Measurements from ENCODE around the gene CHCHD6.

The CHCHD6 gene

GRCh38 chr3:126714276-126714900, 10.3 kb downstream of the CHCHD6 start:
- H3K36me3 Mint-ChIP-seq (ENCODE audit: low read depth) = no peaks in the 10 kb centered on the region

GRCh38 chr3:126714921-126715320, 10.9 kb downstream of the CHCHD6 start:
- no peak overlapping the region for H3K27ac Mint-ChIP-seq
- no peak for DNase-seq
- no peaks in the 10 kb centered on the region for H3K36me3 Mint-ChIP-seq (ENCODE audit: low read depth)
- ATAC-seq = no peak
- no peaks in the 10 kb centered on the region for H3K9me3 Mint-ChIP-seq
- no peak overlapping the region for H3K4me3 Mint-ChIP-seq
- no peaks in the 10 kb centered on the region for H3K4me1 Mint-ChIP-seq
- no peaks in the 10 kb centered on the region for H3K27me3 Mint-ChIP-seq

More at GRCh38 chr3:126714276-126714900, 10.3 kb downstream of the CHCHD6 start:
- Mint-ChIP-seq H3K4me3 (no peak overlapping the region), H3K27ac (no peak overlapping the region), H3K9me3 (no peaks in the 10 kb centered on the region), H3K27me3 (no peaks in the 10 kb centered on the region), H3K4me1 (no peaks in the 10 kb centered on the region)
- no peak for DNase-seq
- no peak for ATAC-seq

DNA sequence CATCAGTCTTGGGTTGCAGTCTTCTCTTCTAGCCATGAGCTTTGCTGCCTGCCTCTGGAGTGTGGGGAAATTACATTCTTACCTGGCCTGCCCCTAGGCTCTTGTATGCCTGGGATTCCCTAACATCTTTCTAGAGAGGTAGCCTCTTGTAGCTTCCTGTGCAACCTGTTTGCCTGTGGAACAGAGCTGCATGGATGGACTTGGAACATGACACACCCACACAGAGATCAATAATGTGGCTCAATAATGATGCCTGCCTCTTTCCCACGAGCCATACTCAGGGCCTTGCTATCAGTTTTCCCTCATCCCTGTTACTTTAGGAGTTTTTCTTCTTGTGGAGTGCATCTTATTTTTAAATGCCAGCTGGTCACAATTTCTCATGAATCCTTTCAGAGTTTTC, 11.4 kb downstream of the CHCHD6 start:
- Mint-ChIP-seq H3K36me3 (ENCODE audit: low read depth) (no peaks in the 10 kb centered on the region), H3K27ac (no peak overlapping the region), H3K4me3 (no peak overlapping the region), H3K4me1 (no peaks in the 10 kb centered on the region), H3K9me3 (no peaks in the 10 kb centered on the region), H3K27me3 (no peaks in the 10 kb centered on the region)
- ATAC-seq (no peak), DNase-seq (no peak)

DNA sequence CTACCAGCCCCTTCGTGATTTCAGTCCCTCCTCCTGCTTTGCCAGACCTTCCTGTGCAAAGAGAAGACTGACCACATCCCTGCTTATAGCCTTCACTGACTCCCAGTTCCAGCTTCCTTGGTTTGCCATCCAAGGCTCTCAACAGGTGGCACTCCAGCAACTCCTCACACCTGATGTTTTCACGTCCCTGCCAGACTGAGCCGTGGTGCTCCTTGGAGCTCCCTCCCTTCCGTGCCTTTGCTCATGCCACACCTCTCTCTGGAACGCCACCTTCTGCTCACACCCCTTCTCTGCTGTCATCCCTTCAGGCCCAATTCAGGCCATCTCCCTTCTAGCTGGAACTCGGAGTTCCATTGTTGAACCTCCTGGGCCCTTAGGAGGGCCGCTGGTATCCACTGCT, 12.0 kb downstream of the CHCHD6 start:
- no peak overlapping the region for H3K4me3 Mint-ChIP-seq
- no peak overlapping the region for H3K27ac Mint-ChIP-seq
- H3K27me3 Mint-ChIP-seq = no peaks in the 10 kb centered on the region
- H3K9me3 Mint-ChIP-seq = no peaks in the 10 kb centered on the region
- ATAC-seq (no peak), DNase-seq (no peak)
- no peaks in the 10 kb centered on the region for H3K4me1 Mint-ChIP-seq
- no peaks in the 10 kb centered on the region for H3K36me3 Mint-ChIP-seq (ENCODE audit: low read depth)

DNA sequence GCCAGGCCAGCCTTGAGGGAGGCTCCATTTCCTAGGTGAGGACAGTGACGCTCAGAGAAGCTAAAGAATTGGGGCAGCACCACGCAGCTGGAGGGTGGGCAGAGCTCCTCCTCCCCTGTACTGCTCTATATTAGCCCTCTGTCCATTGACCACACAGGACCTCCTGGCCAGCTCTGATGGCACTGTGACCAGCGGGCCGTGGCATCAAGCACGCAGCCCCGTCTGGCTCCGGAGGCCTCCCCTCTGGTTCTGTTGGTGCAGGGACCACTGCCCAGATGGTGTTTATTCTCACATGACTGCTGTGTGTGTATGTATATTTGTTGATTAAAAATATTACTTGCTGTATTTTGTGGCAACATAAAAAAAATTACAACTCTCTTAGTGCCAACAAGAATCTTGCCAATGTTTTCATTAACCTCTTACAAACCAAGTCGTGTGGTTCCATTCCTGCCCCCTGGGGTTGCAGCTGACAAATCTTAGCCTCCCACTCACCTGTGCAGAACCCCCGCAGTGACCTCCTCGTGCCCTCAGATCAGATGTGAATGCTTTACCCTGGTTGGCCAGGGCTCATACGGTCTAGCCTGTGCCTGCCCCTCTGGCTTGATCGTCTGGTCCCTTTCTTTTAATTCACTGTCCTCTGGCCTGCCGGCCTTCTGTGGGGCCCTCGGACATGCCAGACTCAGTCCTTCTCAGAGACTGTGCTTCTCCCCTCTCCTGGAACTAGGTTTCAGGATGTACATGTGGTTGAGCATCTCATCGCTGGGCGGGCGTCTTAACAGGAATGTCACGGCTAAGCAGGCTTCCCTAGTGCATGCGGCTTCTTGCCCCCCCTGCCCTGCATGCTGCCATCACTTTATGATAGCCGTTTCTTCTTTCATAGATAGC, 14.8 kb downstream of the CHCHD6 start:
- Mint-ChIP-seq H3K4me3 (no peak overlapping the region), H3K27ac (no peak overlapping the region), H3K4me1 (peaks cover 1% of the 10 kb centered on the region), H3K36me3 (ENCODE audit: low read depth) (peaks cover 4% of the 10 kb centered on the region), H3K27me3 (no peaks in the 10 kb centered on the region), H3K9me3 (no peaks in the 10 kb centered on the region)
- ATAC-seq = no peak
- no peak for DNase-seq

- Mint-ChIP-seq H3K27me3 (no peaks in the 10 kb centered on the region), H3K4me3 (no peak overlapping the region), H3K36me3 (ENCODE audit: low read depth) (peaks cover 16% of the 10 kb centered on the region), H3K27ac (no peak overlapping the region), H3K4me1 (peaks cover 1% of the 10 kb centered on the region), H3K9me3 (peaks cover 4% of the 10 kb centered on the region)
- ATAC-seq (no peak), DNase-seq (no peak)
Observed at GRCh38 chr3:126720596-126720995, 16.6 kb downstream of the CHCHD6 start.

- DNase-seq (no peak), ATAC-seq (no peak)
- Mint-ChIP-seq H3K27me3 (no peaks in the 10 kb centered on the region), H3K36me3 (ENCODE audit: low read depth) (peaks cover 20% of the 10 kb centered on the region), H3K27ac (no peak overlapping the region), H3K9me3 (peaks cover 4% of the 10 kb centered on the region), H3K4me1 (peaks cover 1% of the 10 kb centered on the region), H3K4me3 (no peak overlapping the region)
Observed at GRCh38 chr3:126721246-126721645, 17.2 kb downstream of the CHCHD6 start.

DNA sequence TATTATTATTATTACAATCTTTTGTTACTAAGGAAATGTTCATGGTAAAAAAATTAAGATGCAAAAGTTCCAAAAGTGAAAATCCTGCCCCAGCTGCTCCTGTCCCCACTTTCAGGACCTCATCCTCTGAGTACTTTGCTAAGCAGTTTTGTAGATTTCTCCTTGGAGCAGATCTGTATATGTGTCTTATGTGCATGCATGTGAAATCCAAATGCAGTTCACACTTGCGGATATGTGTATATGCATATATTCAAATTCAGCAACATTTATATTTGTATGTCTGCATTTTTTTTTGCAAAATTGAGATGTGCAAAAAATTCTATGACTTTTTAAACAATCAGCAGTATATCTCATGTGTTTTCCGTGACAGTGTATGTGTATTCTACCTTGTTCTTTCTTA, 19.2 kb downstream of the CHCHD6 start:
- H3K9me3 Mint-ChIP-seq = peaks cover 4% of the 10 kb centered on the region
- peaks cover 1% of the 10 kb centered on the region for H3K4me1 Mint-ChIP-seq
- DNase-seq (no peak), ATAC-seq (no peak)
- H3K27ac Mint-ChIP-seq = no peak overlapping the region
- H3K4me3 Mint-ChIP-seq = no peak overlapping the region
- no peaks in the 10 kb centered on the region for H3K27me3 Mint-ChIP-seq
- peaks cover 35% of the 10 kb centered on the region for H3K36me3 Mint-ChIP-seq (ENCODE audit: low read depth)

DNA sequence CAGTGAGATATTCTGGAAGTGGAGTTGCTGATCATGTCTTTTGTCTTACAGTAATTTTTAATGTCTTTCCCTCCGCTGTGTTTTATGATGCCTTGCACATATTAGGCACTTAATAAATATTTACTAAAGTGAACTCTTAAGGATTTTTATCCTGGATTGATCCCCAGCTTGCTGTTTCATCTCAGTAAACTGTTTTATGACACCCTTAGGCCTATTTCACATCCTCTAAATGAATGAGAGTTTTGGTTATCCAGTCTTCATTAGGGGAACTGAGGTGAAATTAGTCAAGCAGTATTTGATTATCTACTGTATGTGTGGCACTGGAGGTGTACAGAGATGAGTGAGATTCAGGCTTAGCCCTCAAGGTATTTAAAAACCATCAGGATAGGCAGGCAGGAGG, 19.8 kb downstream of the CHCHD6 start:
- no peak for ATAC-seq
- Mint-ChIP-seq H3K9me3 (peaks cover 4% of the 10 kb centered on the region), H3K27ac (no peak overlapping the region), H3K4me3 (no peak overlapping the region), H3K4me1 (peaks cover 1% of the 10 kb centered on the region), H3K27me3 (no peaks in the 10 kb centered on the region), H3K36me3 (ENCODE audit: low read depth) (peaks cover 35% of the 10 kb centered on the region)
- no peak for DNase-seq

- peaks cover 4% of the 10 kb centered on the region for H3K4me1 Mint-ChIP-seq
- ATAC-seq (no peak), DNase-seq (no peak)
- peaks cover 46% of the 10 kb centered on the region for H3K36me3 Mint-ChIP-seq (ENCODE audit: low read depth)
- H3K27me3 Mint-ChIP-seq = no peaks in the 10 kb centered on the region
- H3K27ac Mint-ChIP-seq = no peak overlapping the region
- peaks cover 4% of the 10 kb centered on the region for H3K9me3 Mint-ChIP-seq
- H3K4me3 Mint-ChIP-seq = no peak overlapping the region
Observed at GRCh38 chr3:126728680-126729079, 24.6 kb downstream of the CHCHD6 start.

DNA sequence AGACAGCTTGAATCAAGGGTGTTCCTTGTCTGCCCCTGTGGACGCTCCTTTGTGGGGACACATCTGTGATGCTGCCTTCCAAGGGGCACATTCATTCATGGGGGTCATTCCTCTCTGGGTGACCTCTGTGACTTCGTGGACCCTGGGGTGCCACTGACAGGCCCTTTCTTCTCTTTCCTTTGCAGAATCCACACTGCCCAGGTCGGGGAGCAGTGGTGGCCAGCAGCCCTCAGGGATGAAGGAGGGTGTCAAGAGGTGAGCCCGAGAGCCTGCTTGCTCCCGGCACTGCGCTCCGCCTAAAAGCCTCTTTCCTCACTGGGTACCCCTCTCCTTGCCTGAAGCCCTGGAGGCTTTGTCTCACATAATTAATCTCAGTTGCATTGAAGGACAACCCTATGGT, 26.3 kb downstream of the CHCHD6 start:
- Mint-ChIP-seq H3K4me3 (no peak overlapping the region), H3K27me3 (no peaks in the 10 kb centered on the region), H3K27ac (no peak overlapping the region), H3K4me1 (peaks cover 4% of the 10 kb centered on the region), H3K9me3 (no peaks in the 10 kb centered on the region), H3K36me3 (ENCODE audit: low read depth) (peaks cover 45% of the 10 kb centered on the region)
- ATAC-seq = no peak
- DNase-seq = no peak

DNA sequence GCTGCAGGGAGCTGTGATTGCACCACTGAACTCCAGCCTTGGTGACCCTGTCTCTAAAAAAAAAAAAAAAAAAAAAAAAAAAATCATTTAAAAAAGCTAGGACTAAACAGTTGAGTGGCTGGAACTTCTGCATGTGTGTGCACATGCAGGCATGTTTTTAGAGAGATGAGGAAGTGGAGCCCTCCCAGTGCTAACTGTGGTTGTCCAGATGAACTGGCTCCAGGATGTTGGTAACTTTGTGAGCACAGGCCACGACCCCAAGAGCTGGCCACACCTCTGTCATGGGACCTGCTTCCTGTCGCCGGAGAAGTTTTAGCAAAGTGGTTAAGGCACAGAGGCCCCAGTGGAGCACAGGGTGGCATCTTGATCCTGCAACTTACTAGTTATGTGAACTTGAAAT, 27.0 kb downstream of the CHCHD6 start:
- no peaks in the 10 kb centered on the region for H3K27me3 Mint-ChIP-seq
- peaks cover 49% of the 10 kb centered on the region for H3K36me3 Mint-ChIP-seq (ENCODE audit: low read depth)
- H3K4me3 Mint-ChIP-seq = no peak overlapping the region
- no peak overlapping the region for H3K27ac Mint-ChIP-seq
- no peaks in the 10 kb centered on the region for H3K9me3 Mint-ChIP-seq
- ATAC-seq = no peak
- H3K4me1 Mint-ChIP-seq = peaks cover 4% of the 10 kb centered on the region
- no peak for DNase-seq

GRCh38 chr3:126732281-126733060, 28.4 kb downstream of the CHCHD6 start:
- Mint-ChIP-seq H3K36me3 (ENCODE audit: low read depth) (peaks cover 44% of the 10 kb centered on the region), H3K4me3 (no peak overlapping the region), H3K27me3 (no peaks in the 10 kb centered on the region), H3K27ac (no peak overlapping the region), H3K4me1 (peaks cover 4% of the 10 kb centered on the region), H3K9me3 (peaks cover 2% of the 10 kb centered on the region)
- DNase-seq = no peak
- ATAC-seq = no peak

DNA sequence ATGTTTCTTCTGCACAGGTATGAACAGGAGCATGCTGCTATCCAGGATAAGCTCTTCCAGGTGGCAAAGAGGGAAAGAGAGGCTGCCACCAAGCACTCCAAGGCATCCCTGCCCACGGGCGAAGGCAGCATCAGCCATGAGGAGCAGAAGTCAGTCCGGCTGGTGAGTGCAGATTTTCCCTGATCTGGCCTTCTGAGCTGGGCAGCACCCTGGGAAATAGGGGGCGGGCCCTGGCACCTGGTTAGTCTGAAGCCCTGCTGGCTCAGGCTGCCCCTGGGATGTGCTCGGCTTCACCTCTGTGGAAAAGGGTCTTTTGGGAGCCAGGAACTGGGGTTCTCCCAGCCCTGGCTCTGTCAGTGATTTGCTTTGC, 29.0 kb downstream of the CHCHD6 start:
- no peak overlapping the region for H3K27ac Mint-ChIP-seq
- ATAC-seq = no peak
- peaks cover 4% of the 10 kb centered on the region for H3K4me1 Mint-ChIP-seq
- peaks cover 46% of the 10 kb centered on the region for H3K36me3 Mint-ChIP-seq (ENCODE audit: low read depth)
- no peak overlapping the region for H3K4me3 Mint-ChIP-seq
- no peak for DNase-seq
- H3K9me3 Mint-ChIP-seq = peaks cover 5% of the 10 kb centered on the region
- H3K27me3 Mint-ChIP-seq = no peaks in the 10 kb centered on the region

Data from activated naive CD8-positive, alpha-beta T cell treated with anti-CD3 and anti-CD28 coated beads, Interleukin-2, amount 50 U/mL, for 24 hours (primary cell).